GM12892 (cell line): ENCODE measurements around the gene IRF5.

Source experiments
- POLR2A ChIP-seq: IDR thresholded peaks from 2 replicates; pipeline ENCODE4 v1.6.1; 2011; ENCODE audit warnings: low read depth, low read length, control low read depth
- POLR2AphosphoS5 ChIP-seq: IDR thresholded peaks from 2 replicates; pipeline ENCODE4 v1.6.1; 2011; ENCODE audit warnings: low read depth, low read length, control low read depth
- TAF1 ChIP-seq: IDR thresholded peaks from 2 replicates; pipeline ENCODE4 v1.6.1; 2011; ENCODE audit warnings: low read depth, mild to moderate bottlenecking, control low read depth, low read length, borderline replicate concordance

DNA sequence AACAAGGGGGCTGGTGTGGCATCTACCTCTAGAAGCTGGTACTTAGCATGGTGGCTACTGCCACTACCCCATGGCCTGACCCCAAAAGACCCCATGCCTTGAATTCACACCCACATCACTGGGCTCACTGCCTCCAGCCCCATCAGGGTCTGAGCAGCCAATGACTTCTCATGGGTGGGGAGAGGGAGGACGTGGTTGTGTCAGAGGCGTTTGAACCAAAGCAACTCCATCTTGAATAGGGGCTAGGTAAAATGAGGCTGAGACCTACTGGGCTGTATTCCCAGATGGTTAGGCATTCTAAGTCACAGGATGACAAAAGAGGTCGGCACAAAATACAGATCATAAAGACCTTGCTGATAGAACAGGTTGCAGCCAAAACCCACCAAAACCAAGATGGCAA lies 42.4 kb upstream of the IRF5 start:
- no peak for TF ChIP-seq POLR2A
- TF ChIP-seq POLR2AphosphoS5: no peak
- TF ChIP-seq TAF1: no peak
